ENCODE data around the gene SMARCD2.

The SMARCD2 gene

GRCh38 chr17:63840591-63841349 lies 1.7 kb downstream of the SMARCD2 start:
- no peak for DNase-seq
- TF ChIP-seq POLR2A (IDR thresholded peaks at IDR 0.05; ENCODE audit: low read length) = no peak
- TF ChIP-seq GATA1 (IDR thresholded peaks at IDR 0.05; ENCODE audit: low read depth, low read length) = no peak

GRCh38 chr17:63838631-63839171 lies 3.8 kb downstream of the SMARCD2 start:
- no peak for DNase-seq
- TF ChIP-seq POLR2A (IDR thresholded peaks at IDR 0.05; ENCODE audit: low read length) = no peak
- TF ChIP-seq GATA1 (IDR thresholded peaks at IDR 0.05; ENCODE audit: low read depth, low read length) = no peak

- DNase-seq = no peak
- no peak for TF ChIP-seq POLR2A (IDR thresholded peaks at IDR 0.05; ENCODE audit: low read length)
- no peak for TF ChIP-seq GATA1 (IDR thresholded peaks at IDR 0.05; ENCODE audit: low read depth, low read length)
Measured at GRCh38 chr17:63837962-63838600, 4.4 kb downstream of the SMARCD2 start.

- no peak for TF ChIP-seq GATA1 (IDR thresholded peaks at IDR 0.05; ENCODE audit: low read depth, low read length)
- no peak for DNase-seq
Measured at GRCh38 chr17:63837480-63837879, 5.0 kb downstream of the SMARCD2 start.

- TF ChIP-seq GATA1 (IDR thresholded peaks at IDR 0.05; ENCODE audit: low read depth, low read length) (no peak), POLR2A (IDR thresholded peaks at IDR 0.05; ENCODE audit: low read length) (no peak)
- no peak for DNase-seq
Measured at GRCh38 chr17:63836811-63837210, 5.7 kb downstream of the SMARCD2 start.

GRCh38 chr17:63835167-63835720 lies 7.2 kb downstream of the SMARCD2 start:
- TF ChIP-seq POLR2A (IDR thresholded peaks at IDR 0.05; ENCODE audit: low read length) (no peak), GATA1 (IDR thresholded peaks at IDR 0.05; ENCODE audit: low read depth, low read length) (no peak)
- no peak for DNase-seq

- peak; percentile 91 for DNase-seq
- TF ChIP-seq POLR2A (IDR thresholded peaks at IDR 0.05; ENCODE audit: low read length) (no peak), GATA1 (IDR thresholded peaks at IDR 0.05; ENCODE audit: low read depth, low read length) (no peak)
Measured at GRCh38 chr17:63834431-63835166, 7.9 kb downstream of the SMARCD2 start.

- TF ChIP-seq GATA1 (IDR thresholded peaks at IDR 0.05; ENCODE audit: low read depth, low read length) (no peak), POLR2A (IDR thresholded peaks at IDR 0.05; ENCODE audit: low read length) (no peak)
- DNase-seq = no peak
Measured at GRCh38 chr17:63833741-63834373, 8.6 kb downstream of the SMARCD2 start.

- no peak for DNase-seq
- TF ChIP-seq POLR2A (IDR thresholded peaks at IDR 0.05; ENCODE audit: low read length) (no peak), GATA1 (IDR thresholded peaks at IDR 0.05; ENCODE audit: low read depth, low read length) (no peak)
Measured at GRCh38 chr17:63833026-63833740, 9.3 kb downstream of the SMARCD2 start.

GRCh38 chr17:63832455-63832854 lies 10.0 kb downstream of the SMARCD2 start:
- no peak for DNase-seq
- TF ChIP-seq POLR2A (IDR thresholded peaks at IDR 0.05; ENCODE audit: low read length) (no peak), GATA1 (IDR thresholded peaks at IDR 0.05; ENCODE audit: low read depth, low read length) (no peak)

- no peak for DNase-seq
- TF ChIP-seq GATA1 (IDR thresholded peaks at IDR 0.05; ENCODE audit: low read depth, low read length) (no peak), POLR2A (IDR thresholded peaks at IDR 0.05; ENCODE audit: low read length) (no peak)
Measured at GRCh38 chr17:63832014-63832413, 10.5 kb downstream of the SMARCD2 start.

GRCh38 chr17:63831505-63831904 lies 11.0 kb downstream of the SMARCD2 start:
- no peak for DNase-seq
- TF ChIP-seq GATA1 (IDR thresholded peaks at IDR 0.05; ENCODE audit: low read depth, low read length) (no peak), POLR2A (IDR thresholded peaks at IDR 0.05; ENCODE audit: low read length) (no peak)

Measured in erythroblast (primary cell).